ENCODE results near the gene SLC6A13.
"Not testable (repeated sequence)": the region's sequence is repeated elsewhere in the genome, so short reads cannot be mapped to it uniquely, and the experiment has no call there.

The SLC6A13 gene

GRCh38 chr12:263574-263973 lies 938 bp upstream of the SLC6A13 start:
- DNase-seq = no peak

- DNase-seq = no peak
Measured at GRCh38 chr12:262113-262512, 523 bp downstream of the SLC6A13 start.

- DNase-seq = no peak
Measured at GRCh38 chr12:257521-258321, 4.9 kb downstream of the SLC6A13 start.

GRCh38 chr12:256958-257357 lies 5.7 kb downstream of the SLC6A13 start:
- DNase-seq = no peak

GRCh38 chr12:256225-256624 lies 6.4 kb downstream of the SLC6A13 start:
- no peak for DNase-seq

GRCh38 chr12:254912-255311 lies 7.7 kb downstream of the SLC6A13 start:
- no peak for DNase-seq

GRCh38 chr12:254039-254438 lies 8.6 kb downstream of the SLC6A13 start:
- DNase-seq = no peak

- no peak for DNase-seq
Measured at GRCh38 chr12:253116-253831, 9.4 kb downstream of the SLC6A13 start.

GRCh38 chr12:252636-253035 lies 10.0 kb downstream of the SLC6A13 start:
- no peak for DNase-seq

GRCh38 chr12:247271-247670 lies 15.4 kb downstream of the SLC6A13 start:
- no peak for DNase-seq

GRCh38 chr12:243381-243780 lies 19.3 kb downstream of the SLC6A13 start:
- DNase-seq = no peak

- no peak for DNase-seq
Measured at GRCh38 chr12:242496-242895, 20.1 kb downstream of the SLC6A13 start.

GRCh38 chr12:241266-241665 lies 21.4 kb downstream of the SLC6A13 start:
- DNase-seq = no peak

- DNase-seq = no peak
Measured at GRCh38 chr12:240566-240965, 22.1 kb downstream of the SLC6A13 start.

- DNase-seq = no peak
Measured at GRCh38 chr12:238736-239398, 23.8 kb downstream of the SLC6A13 start.

GRCh38 chr12:238116-238515 lies 24.5 kb downstream of the SLC6A13 start:
- no peak for DNase-seq

- DNase-seq = no peak
Measured at GRCh38 chr12:237026-237815, 25.4 kb downstream of the SLC6A13 start.

GRCh38 chr12:236445-236844 lies 26.2 kb downstream of the SLC6A13 start:
- no peak for DNase-seq

- not testable (repeated sequence) for DNase-seq
Measured at GRCh38 chr12:235967-236366, 26.7 kb downstream of the SLC6A13 start.

GRCh38 chr12:234891-235415 lies 27.7 kb downstream of the SLC6A13 start:
- DNase-seq = no peak

GRCh38 chr12:234019-234418 lies 28.6 kb downstream of the SLC6A13 start:
- DNase-seq = no peak

GRCh38 chr12:233615-233968 lies 29.0 kb downstream of the SLC6A13 start:
- DNase-seq = no peak
